Inferior parietal cortex (tissue), 1 donor: ENCODE measurements around the gene INSIG1.
A peak's percentile ranks its signal among the peaks of the same experiment; 100 is the strongest.

Source experiments
- DNase-seq: peaks from one replicate; pipeline ENCODE4 v3.0.0-alpha.2; 2016; ENCODE audit errors: extremely low spot score

INSIG1 gene

DNA sequence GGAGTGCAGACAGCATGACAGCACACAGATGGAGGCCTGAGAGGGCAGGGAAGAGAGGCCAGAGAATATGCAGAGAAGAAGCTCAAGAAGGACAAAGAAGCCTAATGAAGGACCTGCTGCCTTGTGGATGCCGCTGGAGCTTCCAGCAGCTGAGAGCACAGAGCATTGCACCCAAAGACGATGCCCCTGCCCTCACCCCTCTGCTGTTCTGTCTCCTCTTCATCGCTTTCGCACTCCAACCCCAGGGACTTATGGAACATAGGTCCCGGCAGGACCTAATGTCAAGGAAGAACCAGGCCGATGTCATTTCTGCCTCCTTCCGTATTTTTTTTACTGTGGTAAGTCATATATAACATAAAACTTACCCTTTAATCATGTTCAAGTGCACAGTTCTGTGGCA, 12.3 kb upstream of the INSIG1 start:
- no peak for DNase-seq

DNA sequence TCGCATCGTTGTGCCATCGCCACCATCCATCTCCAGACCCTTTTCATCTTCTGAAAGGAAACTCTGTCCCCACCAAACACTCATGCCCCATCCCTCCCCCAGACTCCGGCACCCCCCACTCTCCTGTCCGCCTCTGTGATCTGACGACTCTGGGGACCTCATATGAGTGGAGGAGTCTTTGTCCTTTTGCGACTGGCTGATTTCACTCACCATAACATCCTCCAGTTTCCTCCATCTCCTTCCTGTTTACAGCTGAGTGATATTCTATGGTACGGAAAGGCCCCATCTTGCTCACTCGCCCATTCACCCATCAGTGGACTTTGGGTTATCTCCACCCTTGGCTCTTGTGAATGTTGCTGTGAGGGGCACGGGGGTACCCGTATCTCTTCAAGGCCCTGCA, 11.8 kb upstream of the INSIG1 start:
- DNase-seq = no peak

DNA sequence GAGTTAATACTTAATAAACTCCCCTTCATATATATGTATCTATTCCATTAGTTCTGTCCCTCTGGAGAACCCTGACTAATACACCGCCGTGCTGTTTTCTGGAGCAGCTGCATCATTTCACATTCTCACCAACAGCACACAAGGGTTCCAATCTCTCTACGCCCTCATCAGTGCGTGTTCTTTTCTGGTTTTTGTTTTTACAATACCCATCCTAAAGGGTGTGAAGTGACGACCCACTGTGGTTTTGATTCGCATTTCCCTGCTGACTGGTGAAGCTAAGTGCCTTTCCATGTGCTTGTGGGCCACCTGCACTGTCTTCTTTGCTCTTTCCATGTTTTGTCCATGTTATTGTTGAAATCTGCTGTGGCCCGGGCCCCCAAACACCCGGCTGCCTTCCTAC, 11.0 kb upstream of the INSIG1 start:
- DNase-seq = no peak

DNA sequence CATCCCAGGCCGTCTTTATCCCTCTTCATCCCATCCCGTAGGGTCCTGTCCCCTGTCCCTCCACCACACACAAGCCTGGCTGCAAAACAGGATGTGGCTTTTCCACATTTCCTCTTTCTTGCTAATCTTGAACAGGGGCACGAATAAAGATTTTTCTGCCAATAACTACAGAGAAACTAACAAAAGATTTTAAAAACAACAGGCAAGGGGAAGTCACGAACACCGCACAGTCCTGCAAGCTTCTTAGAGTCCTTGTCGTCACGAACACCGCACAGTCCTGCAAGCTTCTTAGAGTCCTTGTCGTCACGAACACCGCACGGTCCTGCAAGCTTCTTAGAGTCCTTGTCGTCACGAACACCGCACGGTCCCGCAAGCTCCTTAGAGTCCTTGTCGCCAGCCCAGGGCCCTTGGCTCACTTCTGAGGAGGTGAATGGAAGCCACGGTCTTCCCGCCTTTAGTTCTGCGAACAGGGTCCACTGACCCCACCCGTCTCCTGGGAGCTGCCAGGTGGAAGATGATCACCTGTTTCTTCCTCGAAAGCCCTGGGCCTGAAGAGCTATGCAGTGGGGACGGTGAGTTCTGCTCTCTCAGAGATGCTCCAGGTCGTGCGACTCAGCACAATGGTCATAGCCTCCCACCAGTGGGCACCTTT, 10.3 kb upstream of the INSIG1 start:
- no peak for DNase-seq

DNA sequence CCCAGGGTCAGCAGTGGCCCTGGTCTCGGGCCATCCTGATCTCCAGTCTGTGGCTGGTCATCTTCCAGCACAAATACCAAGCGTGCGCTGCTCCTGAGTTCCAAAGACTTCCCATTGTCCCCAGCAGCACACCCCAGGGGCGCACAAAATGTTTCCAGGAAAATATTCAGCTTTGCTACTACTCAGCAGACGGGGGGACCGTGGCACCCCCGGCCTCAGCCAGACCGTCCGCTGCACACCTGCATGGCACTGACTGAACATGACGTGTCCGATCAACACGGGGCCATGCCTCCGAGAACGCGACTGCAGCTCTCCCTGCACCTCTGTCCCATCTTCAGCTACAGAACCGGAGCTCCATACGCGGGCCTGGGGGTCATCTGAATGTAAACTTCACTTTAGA, 9.6 kb upstream of the INSIG1 start:
- DNase-seq = no peak

DNA sequence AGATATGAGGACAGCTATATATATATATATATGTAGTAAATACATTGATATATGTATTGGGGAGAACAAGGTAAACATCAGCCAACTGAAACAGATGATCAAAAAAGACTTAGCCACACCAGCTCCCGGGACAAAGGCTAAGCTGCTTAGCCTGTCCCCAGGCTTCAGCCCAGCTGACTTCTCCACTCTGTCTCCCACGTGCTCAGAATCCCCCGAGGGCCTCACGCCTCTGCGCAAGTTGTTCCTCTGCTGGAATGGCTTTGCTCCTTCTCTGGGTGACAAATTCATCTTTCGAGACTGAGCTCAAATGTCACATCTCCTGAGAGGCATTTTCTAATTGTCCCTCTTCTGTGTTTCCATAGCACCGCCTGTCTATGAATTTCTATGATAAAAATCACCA, 8.6 kb upstream of the INSIG1 start:
- no peak for DNase-seq

DNA sequence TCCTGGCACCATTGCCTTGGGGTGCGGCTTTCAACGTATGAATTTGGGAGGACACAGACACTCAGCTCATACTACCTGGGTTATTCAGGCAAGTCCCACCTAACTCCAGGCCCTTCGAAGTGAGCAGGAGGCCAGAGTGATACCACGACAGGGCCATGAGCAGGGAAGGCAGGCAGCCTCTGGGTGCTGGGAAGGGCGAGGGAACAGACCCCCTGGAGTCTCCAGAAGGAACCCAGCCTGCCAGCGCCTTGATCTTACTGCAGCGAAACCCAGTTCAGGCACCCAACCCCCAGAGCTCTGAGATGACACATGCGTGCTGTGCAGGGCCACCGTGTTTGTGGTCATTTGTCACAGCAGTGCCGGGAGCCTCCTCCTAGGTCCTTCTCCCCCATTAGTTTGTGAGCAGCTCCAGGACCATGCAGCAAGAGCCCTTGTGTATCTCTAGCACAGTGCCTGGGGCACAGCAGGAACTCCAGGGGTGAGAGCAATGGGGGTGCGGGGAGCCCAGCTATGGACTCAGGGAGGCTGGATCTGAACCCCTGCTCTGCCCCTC, 7.7 kb upstream of the INSIG1 start:
- no peak for DNase-seq

DNA sequence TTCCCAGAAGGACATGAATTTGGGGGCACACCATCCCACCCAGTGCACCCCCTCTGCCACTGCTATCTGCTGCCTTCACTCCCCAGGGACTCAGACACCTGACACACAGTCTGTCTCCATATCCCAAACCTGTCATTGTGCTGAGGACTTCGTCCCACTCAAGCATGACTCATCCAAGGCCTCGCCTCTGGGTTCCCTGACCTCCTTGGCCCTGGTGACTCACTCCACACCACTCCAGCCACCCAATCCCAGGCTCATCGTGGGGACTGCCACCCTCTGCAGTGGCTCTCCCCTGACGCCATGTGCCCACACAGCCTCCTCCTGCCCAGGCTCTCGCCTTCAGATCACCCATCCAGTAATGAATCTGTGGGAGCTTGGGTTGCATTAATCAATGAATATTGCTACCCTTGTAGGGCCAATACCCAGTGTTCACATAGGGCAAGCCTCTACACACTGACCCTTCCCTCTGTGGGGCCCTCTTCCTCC, 6.6 kb upstream of the INSIG1 start:
- DNase-seq = no peak

DNA sequence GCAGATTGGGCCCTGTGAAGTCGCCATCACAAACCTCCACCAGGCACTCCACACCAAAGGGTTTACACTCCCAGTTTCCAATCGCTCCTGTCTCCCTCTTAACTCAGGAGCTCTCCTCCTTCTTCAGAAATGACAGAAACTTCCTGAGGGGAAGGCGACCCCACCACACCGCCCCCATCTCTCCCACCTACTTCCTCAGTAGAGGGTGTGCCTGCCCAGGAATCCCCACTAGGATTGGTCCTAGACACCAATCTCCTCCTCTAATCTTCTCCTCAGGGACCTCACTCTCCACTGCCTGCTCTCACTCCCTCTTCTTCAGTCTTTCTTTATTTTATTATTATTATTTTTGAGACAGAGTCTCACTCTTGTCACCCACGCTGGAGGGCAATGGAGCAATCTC, 5.9 kb upstream of the INSIG1 start:
- no peak for DNase-seq

DNA sequence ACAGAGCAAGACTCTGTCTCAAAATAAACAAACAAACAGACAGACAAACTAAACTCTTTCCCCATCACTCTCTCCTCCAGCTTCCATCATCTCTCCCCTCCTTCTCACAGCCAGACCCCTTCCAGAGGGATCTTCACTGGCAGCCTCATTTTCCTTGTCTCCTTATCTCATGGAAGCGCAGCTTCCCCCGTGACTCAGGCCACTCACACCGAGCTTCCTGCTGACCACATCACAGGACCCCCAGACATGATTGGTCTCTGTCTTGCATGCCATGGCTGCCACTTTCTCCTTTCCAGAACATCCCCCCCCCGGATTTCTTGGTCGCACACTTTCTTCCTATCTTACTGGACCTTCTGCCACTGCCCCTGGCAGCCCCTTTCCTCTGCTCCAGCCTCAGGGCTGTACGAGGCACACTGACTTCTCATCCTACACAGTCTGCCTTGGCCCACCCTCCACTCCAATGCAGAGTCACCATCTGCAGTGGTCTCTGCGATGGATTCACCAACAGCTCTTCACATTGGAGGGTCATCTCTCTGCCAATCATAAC, 4.9 kb upstream of the INSIG1 start:
- DNase-seq = no peak

DNA sequence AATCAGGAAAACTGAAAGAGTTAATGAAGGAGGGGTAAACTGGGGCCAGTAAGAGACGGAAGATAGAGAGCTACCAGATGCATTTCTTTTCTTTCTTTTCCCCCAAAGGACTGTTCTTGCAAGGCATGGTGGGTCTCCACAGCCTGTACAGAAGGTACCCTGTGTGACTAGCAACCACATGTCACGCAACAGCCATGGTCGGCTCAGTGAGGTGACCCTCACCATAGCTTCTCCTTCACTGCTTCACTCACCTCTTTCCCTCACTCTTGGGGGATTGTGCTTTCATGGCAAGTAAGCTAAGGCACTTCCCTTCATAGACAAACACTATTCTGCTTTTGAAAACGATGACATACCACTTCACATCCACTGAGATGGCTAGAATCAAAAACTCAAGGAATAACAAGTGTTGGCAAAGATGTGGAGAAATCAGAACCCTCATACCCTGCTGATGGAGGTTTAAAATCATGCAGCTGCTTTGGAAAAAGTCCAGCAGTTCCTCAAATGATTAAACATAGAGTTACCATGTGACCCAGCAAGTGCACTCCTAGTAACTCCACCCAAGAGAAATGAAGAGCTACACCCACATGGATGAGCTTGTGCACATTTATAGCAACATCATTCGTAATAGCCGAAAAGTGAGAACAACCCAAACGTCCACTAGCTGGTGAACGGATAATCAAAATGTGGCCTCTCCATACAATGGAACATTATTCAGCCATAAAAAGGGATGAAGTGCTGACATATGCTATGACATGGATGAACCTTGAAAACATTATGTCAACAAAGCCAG, 3.8 kb upstream of the INSIG1 start:
- no peak for DNase-seq

DNA sequence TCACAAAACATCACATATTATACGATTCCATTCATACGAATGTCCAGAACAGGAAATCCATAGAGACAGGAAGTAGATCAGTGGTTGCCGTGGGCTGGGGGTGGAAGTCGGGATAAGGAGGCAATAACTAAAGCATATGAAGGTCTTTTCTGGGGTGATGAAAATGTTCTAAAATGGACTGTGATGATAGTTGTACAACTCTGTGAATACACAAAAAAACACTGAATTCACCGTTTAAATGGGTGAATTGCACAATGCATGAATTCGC, 3.2 kb upstream of the INSIG1 start:
- no peak for DNase-seq

DNA sequence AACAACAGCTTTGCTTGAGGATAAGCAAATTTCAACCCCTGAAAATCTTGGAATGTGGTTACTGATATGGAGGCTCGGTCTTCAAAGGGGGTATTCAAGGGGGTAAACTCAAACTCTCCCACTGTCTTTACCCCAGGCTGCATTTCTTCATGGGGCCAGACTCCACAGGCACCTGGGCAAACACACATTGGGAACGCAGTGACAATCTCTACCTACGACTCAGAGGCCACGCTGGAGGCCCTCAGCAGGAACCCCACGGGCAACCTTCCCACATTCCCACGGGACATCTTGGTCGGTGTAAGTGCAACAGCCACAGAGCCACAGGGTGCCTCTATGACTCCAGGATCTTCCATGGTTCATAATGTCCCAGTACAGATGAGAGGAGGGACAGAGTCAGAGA, 2.2 kb upstream of the INSIG1 start:
- no peak for DNase-seq

DNA sequence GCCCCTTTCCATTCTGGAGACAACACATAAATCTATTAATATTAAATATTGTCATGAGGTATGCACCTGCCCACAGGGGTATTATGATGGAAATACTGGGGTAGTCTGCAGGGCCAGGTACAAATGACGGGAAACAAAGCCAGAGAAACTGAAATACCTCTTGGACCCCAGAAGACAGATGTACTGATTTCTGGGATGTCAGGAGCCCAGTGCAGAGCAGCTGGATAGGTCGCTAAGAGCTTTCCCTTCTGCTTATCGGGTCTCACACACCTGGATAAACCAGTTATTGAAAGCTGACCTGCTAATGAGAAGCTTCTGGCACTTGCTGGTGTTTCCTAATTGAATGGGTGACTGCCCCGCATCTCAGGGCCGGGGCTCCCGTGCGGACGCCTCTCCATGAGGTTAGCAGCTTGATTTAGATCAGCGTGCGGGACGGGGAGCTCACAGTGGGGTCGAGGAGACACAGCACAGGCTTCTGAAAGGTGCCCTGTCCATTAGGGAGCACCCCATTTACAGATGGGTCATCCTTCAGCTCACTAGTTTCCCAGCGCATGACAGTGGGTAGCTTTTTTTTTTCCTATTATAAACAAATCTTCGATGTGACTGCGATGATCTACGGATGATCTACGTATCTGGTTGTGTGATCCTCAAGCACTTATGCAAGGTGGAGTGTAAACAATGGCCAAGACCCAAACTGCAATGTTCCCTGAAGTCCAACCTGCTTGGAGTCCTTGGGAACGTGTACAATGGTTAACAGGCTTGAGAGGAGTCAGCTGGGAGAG, 1.5 kb upstream of the INSIG1 start:
- DNase-seq = no peak

DNA sequence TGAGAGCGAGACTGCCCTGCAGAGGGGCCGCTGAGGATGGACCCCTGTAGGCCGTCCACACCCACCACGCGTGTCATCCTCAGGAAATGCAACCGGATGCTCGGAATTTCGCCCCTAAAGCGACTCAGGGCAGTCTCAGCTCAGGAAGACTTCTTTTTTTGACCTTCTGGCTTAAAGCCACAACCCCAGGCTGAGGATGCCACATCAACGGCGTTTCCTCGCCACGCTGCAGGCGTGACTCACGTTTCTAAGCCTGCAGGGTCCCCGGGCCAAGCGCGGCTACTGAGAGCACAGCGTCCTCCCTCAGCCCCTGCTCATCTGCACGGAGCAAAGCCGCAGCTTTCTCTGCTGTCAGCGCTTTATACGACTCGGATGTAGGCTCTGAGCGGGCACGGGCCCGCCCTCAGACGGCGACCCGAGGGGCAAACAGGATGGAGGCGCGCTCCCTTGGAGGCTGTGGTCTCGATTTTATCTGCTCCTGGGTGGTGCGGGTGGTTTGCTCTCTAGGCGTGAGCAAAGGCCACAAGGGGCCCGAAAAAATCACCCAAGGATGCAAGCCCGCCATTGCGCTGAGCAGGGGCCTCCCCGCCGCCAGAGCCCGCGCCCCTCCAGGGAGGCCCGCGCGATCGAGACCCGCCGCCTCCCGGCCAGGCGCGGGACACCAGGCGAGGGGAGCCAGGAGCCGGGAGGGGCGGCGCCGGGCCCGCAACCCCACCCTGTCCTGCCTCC, 726 bp upstream of the INSIG1 start:
- DNase-seq = peak; percentile 32

DNA sequence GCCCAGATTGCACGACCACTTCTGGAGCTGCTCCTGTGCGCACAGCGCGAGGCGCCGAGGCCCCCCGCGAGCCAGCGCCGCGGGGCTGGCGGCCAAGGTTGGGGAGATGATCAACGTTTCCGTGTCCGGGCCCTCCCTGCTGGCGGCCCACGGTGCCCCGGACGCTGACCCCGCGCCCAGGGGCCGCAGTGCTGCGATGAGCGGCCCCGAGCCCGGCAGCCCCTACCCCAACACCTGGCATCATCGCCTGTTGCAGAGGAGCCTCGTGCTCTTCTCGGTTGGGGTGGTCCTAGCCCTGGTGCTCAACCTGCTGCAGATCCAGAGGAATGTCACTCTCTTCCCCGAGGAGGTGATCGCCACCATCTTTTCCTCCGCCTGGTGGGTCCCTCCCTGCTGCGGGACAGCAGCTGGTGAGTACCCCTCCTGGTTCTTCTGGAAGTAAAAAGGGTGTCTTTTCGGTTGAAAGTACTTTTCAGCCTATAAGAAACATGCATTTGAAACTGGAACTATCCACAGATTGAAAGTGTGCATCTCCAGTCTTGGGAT, 683 bp downstream of the INSIG1 start:
- DNase-seq = no peak

DNA sequence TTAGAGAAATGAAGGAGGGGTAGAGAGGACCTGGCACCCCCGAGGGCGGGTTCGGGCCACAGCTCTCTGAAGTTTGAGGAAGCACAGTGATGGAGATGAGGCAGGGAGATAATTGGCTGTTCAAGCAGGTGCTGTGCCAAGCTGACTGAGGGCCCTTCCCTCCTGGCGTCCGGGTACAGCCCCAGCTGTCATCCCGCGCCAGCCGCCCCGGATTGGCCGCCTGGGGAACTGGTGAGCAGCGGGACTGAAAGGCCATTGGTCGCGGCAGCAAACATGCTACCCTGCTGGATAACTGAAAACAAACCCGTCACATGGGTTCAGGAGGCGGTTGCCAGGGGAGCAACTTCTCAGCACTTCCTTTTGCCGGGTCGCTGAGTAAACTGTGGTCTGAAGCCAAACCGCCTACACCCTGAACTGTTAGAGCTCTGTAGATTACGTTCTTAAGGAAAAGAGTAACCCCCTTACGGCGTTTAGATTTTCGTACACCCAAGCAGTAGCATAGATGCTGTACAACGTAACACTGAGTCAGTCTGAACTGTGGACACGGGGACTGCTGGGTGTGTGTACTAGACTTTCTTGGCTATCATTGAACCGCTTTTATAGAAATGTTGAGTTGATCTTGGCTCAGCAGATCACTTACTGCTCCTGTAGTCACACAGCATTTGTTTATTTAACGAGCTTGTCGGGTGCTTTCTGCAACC, 1.3 kb downstream of the INSIG1 start:
- peak; percentile 97 for DNase-seq

DNA sequence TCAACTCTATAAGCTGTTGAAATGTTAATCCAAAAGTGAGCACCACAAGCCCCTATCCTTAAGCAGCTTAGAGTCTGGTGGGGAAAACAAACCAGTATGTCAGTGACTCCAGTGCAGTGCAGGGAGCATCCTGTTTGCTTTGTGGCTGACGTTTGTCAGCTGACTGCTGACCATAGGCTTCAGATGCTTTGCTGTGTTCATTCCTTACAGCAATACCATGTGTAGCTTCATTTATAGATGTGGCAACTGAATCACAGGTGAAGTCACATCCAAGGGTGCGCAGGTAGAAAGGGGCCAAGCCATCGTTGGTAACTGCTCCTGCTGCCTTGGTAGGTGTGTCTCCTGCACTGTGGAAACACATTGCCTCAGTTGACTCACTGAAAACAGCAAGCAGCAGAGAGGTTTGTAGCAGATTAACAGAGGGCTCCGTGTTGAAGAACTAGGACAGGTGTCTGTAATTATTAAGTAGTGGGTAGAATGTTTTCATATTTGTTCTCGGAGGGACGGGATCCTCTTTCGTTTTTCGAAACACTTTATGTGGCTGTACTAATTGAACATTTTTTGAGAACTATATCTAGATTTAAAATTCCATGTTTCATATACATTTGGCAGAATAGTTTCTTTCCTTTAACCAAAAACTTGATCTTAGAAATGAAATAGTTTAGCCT, 2.0 kb downstream of the INSIG1 start:
- DNase-seq = peak; percentile 39

DNA sequence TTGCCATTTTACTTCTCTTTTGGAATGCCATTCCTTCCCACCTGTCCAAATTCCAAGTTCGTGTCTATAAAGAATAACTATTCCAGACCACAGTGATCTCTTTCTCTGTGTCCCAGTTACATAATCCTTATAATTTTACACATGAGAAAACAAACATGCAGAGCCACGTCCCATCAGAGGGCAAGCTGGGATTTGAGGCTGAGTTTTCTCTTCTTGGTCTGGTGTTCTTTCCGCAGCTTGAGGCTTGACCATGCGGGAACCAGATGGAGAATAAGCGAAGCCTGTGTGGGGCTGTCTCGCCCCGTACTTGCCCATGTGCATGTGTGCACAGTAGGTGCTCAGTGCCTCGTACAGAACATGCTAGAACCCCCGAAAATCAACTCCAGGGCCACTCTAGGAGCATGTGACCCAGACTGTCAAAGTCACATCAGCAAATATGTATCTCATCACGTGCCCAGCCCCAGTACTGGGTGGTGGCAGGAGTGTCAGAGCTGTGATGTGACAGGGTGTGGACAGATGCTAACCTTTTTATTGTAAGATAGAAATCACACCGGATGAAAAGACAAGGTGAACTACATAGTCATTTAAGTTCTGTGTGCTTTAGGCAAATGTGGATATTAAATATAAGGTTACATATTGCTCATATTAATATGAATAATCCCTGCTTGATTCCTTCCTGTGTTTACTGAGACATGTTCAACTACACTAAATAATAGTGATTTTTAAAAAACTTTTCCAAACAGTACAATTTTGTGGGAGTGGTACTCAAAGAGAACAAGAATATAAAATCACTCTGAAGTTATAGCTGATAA, 3.2 kb downstream of the INSIG1 start:
- DNase-seq = no peak
